Lung (tissue), 12 donors: ENCODE data around the gene QKI. TPM values are rescaled to one million over a fixed set of nuclear protein-coding genes. Genes with fewer than 3 reads are reported as not detected.
"Not testable (repeated sequence)": the region's sequence is repeated elsewhere in the genome, so short reads cannot be mapped to it uniquely, and the experiment has no call there.

Experiments used
- ATAC-seq: fragments of 200-7000 bp; cut with Tn5 transposase; one replicate; pipeline ENCODE4 v1.9.1; 2020; ENCODE audit warnings: moderate number of reproducible peaks; ENCODE audit not compliant: insufficient read depth, low FRiP score
- DNase-seq, 3 donors: peaks; one replicate each; pipeline ENCODE4 v3.0.0-alpha.2; 2013 to 2017
- H3K27ac ChIP-seq, 2 donors: one replicate each; pipeline ENCODE4 v1.5.1; 2013; ENCODE audit warnings: mild to moderate bottlenecking in 2 of 2, moderate library complexity in 2 of 2, control low read depth in 1 of 2, inconsistent platforms in 1 of 2, low read depth in 1 of 2, low read length in 1 of 2
- H3K27me3 ChIP-seq, 3 donors: one replicate each; pipeline ENCODE4 v1.5.1; 2013; ENCODE audit warnings: low read length in 2 of 3; ENCODE audit not compliant: control insufficient read depth in 3 of 3, insufficient read depth in 3 of 3
- H3K36me3 ChIP-seq, 4 donors: one replicate each; pipeline ENCODE4 v1.5.1; 2013; ENCODE audit warnings: low read length in 4 of 4, mild to moderate bottlenecking in 1 of 4, moderate library complexity in 1 of 4; ENCODE audit not compliant: control insufficient read depth in 4 of 4, insufficient read depth in 4 of 4
- H3K4me1 ChIP-seq, 5 donors: one replicate each; pipeline ENCODE4 v1.5.1; 2013; ENCODE audit warnings: low read length in 5 of 5, mild to moderate bottlenecking in 2 of 5, moderate library complexity in 1 of 5; ENCODE audit not compliant: control insufficient read depth in 5 of 5, insufficient read depth in 5 of 5
- H3K4me3 ChIP-seq: one replicate; pipeline ENCODE4 v1.5.1; 2013; ENCODE audit warnings: mild to moderate bottlenecking, control low read depth, moderate library complexity
- H3K9ac ChIP-seq, 2 donors: one replicate each; pipeline ENCODE4 v1.5.1; 2013; ENCODE audit warnings: low read length in 2 of 2, control low read depth in 1 of 2; ENCODE audit not compliant: insufficient read depth in 1 of 2
- H3K9me3 ChIP-seq, 4 donors: one replicate each; pipeline ENCODE4 v1.5.1; 2013; ENCODE audit warnings: low read length in 3 of 4, mild to moderate bottlenecking in 1 of 4, moderate library complexity in 1 of 4; ENCODE audit not compliant: control insufficient read depth in 4 of 4, insufficient read depth in 3 of 4
- CTCF ChIP-seq: IDR thresholded peaks from 2 replicates; pipeline ENCODE4 v1.5.1; 2012; ENCODE audit warnings: mild to moderate bottlenecking; ENCODE audit errors: control extremely low read depth, extremely low read depth
- WGBS, 2 donors: extraction: QIAGEN DNeasy Blood & Tissue Kit; methylation state at CpG; one replicate each; pipeline ENCODE4 v1.1.7; 2013; 5-methylcytosine and 5-hydroxymethylcytosine counted together
- polyA plus RNA-seq, 2 donors: library from polyadenylated mRNA; stranded (reverse); fragments of 200-250 nt; gene quantifications; one replicate each; pipeline ENCODE4 v1.2.1, GENCODE V29; 2013
- total RNA-seq, 2 donors: library from RNA; depleted of rRNA in 1 of 2; stranded (reverse); fragments of >200 nt in 1 of 2; gene quantifications; one replicate each; pipeline ENCODE4 v1.2.1, GENCODE V29; 2014 to 2021
- donor health status: control.
- donor health status: control.
- donor health status: Bipolar disorder and iron deficiency.
- donor health status: healthy.
- donor health status: DM: yes; HTN: yes; CAD: no.

Gene QKI
- total and polyA plus RNA-seq, 4 donors: 20.6 to 228 (median 114) TPM

- ATAC-seq (no peak), DNase-seq (no peak)
- Histone ChIP-seq H3K27ac (no peak overlapping the region), H3K9me3 (peaks cover 0 to 2% (median 0%) of the 10 kb centered on the region in 4 donors), H3K36me3 (no peaks in the 10 kb centered on the region), H3K9ac (no peak overlapping the region), H3K27me3 (no peaks in the 10 kb centered on the region), H3K4me3 (no peak overlapping the region), H3K4me1 (peaks cover 0 to 5% (median 0%) of the 10 kb centered on the region in 5 donors)
- 81 to 88% methylated on average over 22 of the region's 22 CpGs for WGBS, 2 donors
- TF ChIP-seq CTCF: no peak
These were observed 173.9 kb downstream of the QKI start for GRCh38 chr6:163588220-163588919.

- ATAC-seq (no peak), DNase-seq (no peak)
- 65 to 72% methylated on average over 5 of the region's 5 CpGs for WGBS, 2 donors
- peaks cover 0 to 5% (median 0%) of the 10 kb centered on the region in 5 donors for H3K4me1 ChIP-seq
- no peak for TF ChIP-seq CTCF
- no peak overlapping the region for H3K4me3 ChIP-seq
- no peak overlapping the region for H3K27ac ChIP-seq
- H3K9me3 ChIP-seq: peaks cover 0 to 2% (median 0%) of the 10 kb centered on the region in 4 donors
- H3K27me3 ChIP-seq: no peaks in the 10 kb centered on the region
- no peaks in the 10 kb centered on the region for H3K36me3 ChIP-seq
- no peak overlapping the region for H3K9ac ChIP-seq
These were observed 174.9 kb downstream of the QKI start for GRCh38 chr6:163589387-163589786.

GRCh38 chr6:163590132-163590531, 175.6 kb downstream of the QKI start:
- 92 to 97% methylated on average over 9 of the region's 9 CpGs for WGBS, 2 donors

GRCh38 chr6:163592872-163593271, 178.4 kb downstream of the QKI start:
- H3K27me3 ChIP-seq: no peaks in the 10 kb centered on the region
- H3K9ac ChIP-seq: no peak overlapping the region
- 85 to 94% methylated on average over 3 of the region's 3 CpGs for WGBS, 2 donors
- ATAC-seq (no peak), DNase-seq (no peak)
- peaks cover 0 to 2% (median 0%) of the 10 kb centered on the region in 4 donors for H3K9me3 ChIP-seq
- H3K4me1 ChIP-seq: no peaks in the 10 kb centered on the region
- no peak overlapping the region for H3K4me3 ChIP-seq
- no peak for TF ChIP-seq CTCF
- H3K36me3 ChIP-seq: no peaks in the 10 kb centered on the region
- no peak overlapping the region for H3K27ac ChIP-seq

More at GRCh38 chr6:163590132-163590531, 175.6 kb downstream of the QKI start:
- not testable (repeated sequence) for H3K27ac ChIP-seq, ATAC-seq, H3K4me1 ChIP-seq, H3K36me3 ChIP-seq, H3K27me3 ChIP-seq, H3K9me3 ChIP-seq, DNase-seq, H3K9ac ChIP-seq, H3K4me3 ChIP-seq
